Left lung (tissue), 10 donors: ENCODE data around the gene ETV2. TPM values are rescaled to one million over a fixed set of nuclear protein-coding genes. Genes with fewer than 3 reads are reported as not detected.

Source experiments
- ATAC-seq: fragments of 200-7000 bp; cut with Tn5 transposase; one replicate; pipeline ENCODE4 v1.9.1; 2020; ENCODE audit warnings: moderate library complexity
- DNase-seq, 4 donors: peaks; one replicate each; pipeline ENCODE4 v3.0.0-alpha.2; 2013 to 2020
- H3K27ac ChIP-seq, 2 donors: fragments of 200-600 bp; sonication (generic) in 1 of 2; one replicate each; pipeline versions ENCODE4 v1.5.0 to v1.8.0; 2020 to 2021
- H3K27me3 ChIP-seq, 2 donors: fragments of 200-600 bp; sonication (generic) in 1 of 2; one replicate each; pipeline versions ENCODE4 v1.5.0 to v1.8.0; 2020 to 2021
- H3K36me3 ChIP-seq, 2 donors: fragments of 200-600 bp; sonication (generic) in 1 of 2; one replicate each; pipeline versions ENCODE4 v1.5.0 to v1.8.0; 2020 to 2021
- H3K4me1 ChIP-seq, 2 donors: fragments of 200-600 bp; one replicate each; pipeline ENCODE4 v1.8.0; 2021
- H3K4me3 ChIP-seq, 2 donors: fragments of 200-600 bp; sonication (generic) in 1 of 2; one replicate each; pipeline versions ENCODE4 v1.5.0 to v1.8.0; 2020 to 2021; ENCODE audit warnings: mild to moderate bottlenecking in 1 of 2
- H3K9me3 ChIP-seq, 2 donors: fragments of 200-600 bp; sonication (generic) in 1 of 2; one replicate each; pipeline versions ENCODE4 v1.5.0 to v1.8.0; 2020 to 2021
- CTCF ChIP-seq, 2 donors: fragments of 200-600 bp; sonication (generic) in 1 of 2; IDR thresholded peaks; one replicate each; pipeline versions ENCODE4 v1.5.0 to v1.8.0; 2021; ENCODE audit warnings: antibody characterized with exemption in 2 of 2
- intact Hi-C, 2 donors: fragments of 100-400 bp; cut with DNase I; formaldehyde crosslinking; loops; one replicate each; pipeline versions ENCODE4 v1.11.2 to v1.14.2; 2022
- polyA plus RNA-seq, 6 donors: library from polyadenylated mRNA; unstranded; fragments of 120-200 nt; gene quantifications; one replicate each; pipeline ENCODE4 v1.2.1, GENCODE V29; 2013; ENCODE audit not compliant: insufficient read length in 6 of 6
- total RNA-seq, 2 donors: library from RNA; stranded (reverse); fragmentation: NEBNext Ultra II Directional; extraction: Animal tissue kit (Norgen Biotek cat#: 25700); gene quantifications; one replicate each; pipeline ENCODE4 v1.2.1, GENCODE V29; 2021
- donor health status: DM: no; HTN: yes; CAD: no.
- donor health status: DM: no; HTN: no; CAD: no.

The ETV2 gene
- total and polyA plus RNA-seq, 8 donors = 0.79 to 3.5 (median 2.1) TPM

- DNase-seq (peak in 1 of 4 donors; percentile 31), ATAC-seq (no peak)
- no peaks in the 10 kb centered on the region for H3K27me3 ChIP-seq
- H3K9me3 ChIP-seq = no peaks in the 10 kb centered on the region
- peaks cover 0 to 100% of the 10 kb centered on the region in 2 donors for H3K36me3 ChIP-seq
- H3K4me1 ChIP-seq = no peaks in the 10 kb centered on the region
- no peak for TF ChIP-seq CTCF (IDR thresholded peaks at IDR 0.05)
- H3K27ac ChIP-seq = no peak overlapping the region
- intact Hi-C loops = no loop called here
- H3K4me3 ChIP-seq = no peak overlapping the region
Measured at GRCh38 chr19:35657904-35658700, 16.6 kb downstream of the ETV2 start.

- H3K27me3 ChIP-seq = no peaks in the 10 kb centered on the region
- DNase-seq (no peak), ATAC-seq (no peak)
- H3K4me3 ChIP-seq = no peak overlapping the region
- H3K4me1 ChIP-seq = no peaks in the 10 kb centered on the region
- H3K27ac ChIP-seq = no peak overlapping the region
- no peaks in the 10 kb centered on the region for H3K9me3 ChIP-seq
- no peak for TF ChIP-seq CTCF (IDR thresholded peaks at IDR 0.05)
- H3K36me3 ChIP-seq = peaks cover 0 to 77% of the 10 kb centered on the region in 2 donors
- intact Hi-C loops = no loop called here
Measured at GRCh38 chr19:35661995-35662340, 20.4 kb downstream of the ETV2 start.

- Histone ChIP-seq H3K4me3 (no peak overlapping the region), H3K36me3 (peaks cover 0 to 57% of the 10 kb centered on the region in 2 donors), H3K9me3 (no peaks in the 10 kb centered on the region)
Measured at GRCh38 chr19:35663981-35664380, 22.4 kb downstream of the ETV2 start.

GRCh38 chr19:35665157-35665556, 23.6 kb downstream of the ETV2 start:
- no peaks in the 10 kb centered on the region for H3K9me3 ChIP-seq
- no peak overlapping the region for H3K4me3 ChIP-seq
- intact Hi-C loops = no loop called here
- ATAC-seq (no peak), DNase-seq (peak in 1 of 4 donors; percentile 61)
- no peaks in the 10 kb centered on the region for H3K4me1 ChIP-seq
- no peak for TF ChIP-seq CTCF (IDR thresholded peaks at IDR 0.05)
- H3K36me3 ChIP-seq = peaks cover 0 to 46% of the 10 kb centered on the region in 2 donors
- H3K27ac ChIP-seq = no peak overlapping the region
- peaks cover 0 to 5% of the 10 kb centered on the region in 2 donors for H3K27me3 ChIP-seq

More at GRCh38 chr19:35663981-35664380, 22.4 kb downstream of the ETV2 start:
- intact Hi-C loops = no loop called here
- Histone ChIP-seq H3K4me1 (no peaks in the 10 kb centered on the region), H3K27ac (no peak overlapping the region), H3K27me3 (no peaks in the 10 kb centered on the region)
- no peak for TF ChIP-seq CTCF (IDR thresholded peaks at IDR 0.05)
- no peak for DNase-seq
- ATAC-seq = no peak

GRCh38 chr19:35665604-35666003, 24.1 kb downstream of the ETV2 start:
- H3K9me3 ChIP-seq = no peaks in the 10 kb centered on the region
- H3K27me3 ChIP-seq = peaks cover 0 to 5% of the 10 kb centered on the region in 2 donors
- no peak overlapping the region for H3K4me3 ChIP-seq
- no peak for ATAC-seq
- DNase-seq = peak in 1 of 4 donors; percentile 51
- H3K27ac ChIP-seq = no peak overlapping the region
- peaks cover 0 to 41% of the 10 kb centered on the region in 2 donors for H3K36me3 ChIP-seq
- no peak for TF ChIP-seq CTCF (IDR thresholded peaks at IDR 0.05)
- intact Hi-C loops = no loop called here
- no peaks in the 10 kb centered on the region for H3K4me1 ChIP-seq
